HG03342 (cell line): ENCODE results near the gene ROPN1L.

ENCODE experiments used
- ATAC-seq: cut with Tn5 transposase; IDR thresholded peaks from one replicate; pipeline ENCODE4 v1.9.1; 2021; ENCODE audit warnings: mild to moderate bottlenecking, moderate library complexity; ENCODE audit not compliant: unreplicated experiment

ROPN1L gene

GRCh38 chr5:10457682-10458574 lies 16.2 kb downstream of the ROPN1L start:
- no peak for ATAC-seq

GRCh38 chr5:10459080-10460055 lies 17.7 kb downstream of the ROPN1L start:
- ATAC-seq = no peak

DNA sequence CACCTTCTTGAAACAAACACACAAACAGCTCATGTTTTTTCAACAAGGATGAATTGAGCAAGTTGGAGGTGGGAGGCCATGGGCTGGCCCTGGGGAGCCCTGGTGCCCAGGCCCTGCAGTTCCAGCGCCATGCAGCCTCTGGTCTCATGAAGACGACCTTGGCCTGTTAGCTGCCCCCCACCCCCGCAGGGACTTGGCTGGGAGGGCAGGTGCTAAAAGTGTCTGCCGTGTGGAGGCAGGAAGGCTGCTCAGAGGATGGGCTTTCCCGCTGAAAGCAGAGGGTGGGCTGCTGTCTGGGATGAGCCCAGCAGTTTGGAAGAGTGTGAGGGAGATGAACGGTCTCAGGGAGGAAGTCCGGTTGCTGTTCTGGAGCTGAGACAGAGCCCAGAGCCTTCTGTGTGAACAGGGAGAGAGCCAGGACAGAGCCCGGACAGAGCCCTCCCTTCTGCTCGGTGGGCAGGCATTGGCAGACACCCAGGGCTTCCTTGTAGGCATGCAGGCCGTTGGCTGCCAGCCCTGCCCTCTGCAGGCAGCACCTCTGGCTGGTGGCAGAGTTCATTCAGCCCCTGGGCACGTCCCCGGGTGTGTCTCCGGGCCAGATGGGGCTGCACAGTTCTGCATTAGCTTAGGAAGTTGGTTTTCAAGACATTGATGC lies 18.7 kb downstream of the ROPN1L start:
- no peak for ATAC-seq

DNA sequence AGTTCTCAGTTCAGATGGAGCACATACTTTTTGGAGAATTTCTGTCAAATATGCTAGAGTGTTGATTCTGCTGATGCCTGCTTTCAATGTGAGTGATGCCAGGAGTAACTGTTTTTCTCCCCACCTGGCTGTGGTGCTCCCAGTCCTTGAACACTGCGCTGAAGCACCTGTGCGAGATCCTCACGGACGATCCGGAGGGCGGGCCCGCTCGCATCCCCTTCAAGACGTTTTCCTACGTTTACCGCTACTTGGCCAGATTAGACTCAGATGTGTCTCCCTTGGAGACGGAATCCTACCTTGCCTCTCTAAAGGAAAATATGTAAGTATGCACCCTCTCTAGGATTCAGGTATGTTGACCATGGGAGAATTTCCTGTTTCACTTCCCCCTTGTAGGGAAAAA lies 19.4 kb downstream of the ROPN1L start:
- ATAC-seq = no peak

DNA sequence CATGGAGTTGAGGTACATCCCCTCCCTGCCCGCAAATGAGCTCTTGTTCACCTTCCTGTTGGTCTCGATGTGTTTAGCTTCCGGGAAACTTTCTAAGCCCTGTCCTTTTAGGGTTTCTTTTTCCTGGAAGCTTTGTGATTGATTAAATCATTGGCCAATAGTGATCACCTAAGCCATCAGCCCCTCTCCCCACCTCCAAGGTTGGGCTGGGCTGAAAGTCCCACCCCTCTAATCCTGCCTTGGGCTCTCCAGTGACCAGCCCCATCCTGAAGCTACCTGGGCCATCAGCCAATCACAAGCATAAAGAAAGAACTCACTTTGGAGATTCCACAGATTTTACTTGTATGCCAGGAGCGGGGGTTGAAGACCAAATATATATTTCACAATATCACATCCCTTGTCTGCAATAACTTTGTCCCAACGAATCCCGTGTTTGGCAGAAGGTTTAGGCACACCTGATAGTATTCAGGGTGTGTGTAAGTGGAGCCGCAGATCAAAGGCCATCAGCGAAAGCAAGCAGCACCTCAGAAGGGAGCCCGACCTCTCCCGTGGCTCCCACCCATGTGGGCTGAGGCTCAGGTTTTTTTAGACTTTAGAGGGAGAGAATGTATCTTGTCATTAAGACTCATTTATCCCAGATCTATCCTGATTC lies 20.4 kb downstream of the ROPN1L start:
- no peak for ATAC-seq

DNA sequence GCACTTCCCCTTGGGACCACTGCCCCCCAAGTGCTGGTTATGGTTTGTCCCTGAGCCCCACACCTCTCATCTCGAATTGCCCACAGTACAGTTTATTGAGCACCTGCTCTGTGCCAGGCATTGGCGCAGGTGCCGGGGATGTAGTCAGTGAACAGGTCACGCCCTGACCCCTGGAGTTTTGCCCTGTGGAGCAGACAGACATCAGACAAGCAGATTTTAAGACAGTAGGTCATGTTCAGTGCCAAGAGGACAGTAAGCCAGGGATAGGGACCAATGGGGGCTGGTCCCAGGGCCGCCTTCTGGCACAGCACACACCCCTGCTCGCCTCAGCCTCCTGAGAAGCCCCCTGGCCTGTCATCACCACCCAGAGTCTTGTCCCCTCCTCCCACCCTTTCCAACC lies 21.9 kb downstream of the ROPN1L start:
- ATAC-seq = no peak

DNA sequence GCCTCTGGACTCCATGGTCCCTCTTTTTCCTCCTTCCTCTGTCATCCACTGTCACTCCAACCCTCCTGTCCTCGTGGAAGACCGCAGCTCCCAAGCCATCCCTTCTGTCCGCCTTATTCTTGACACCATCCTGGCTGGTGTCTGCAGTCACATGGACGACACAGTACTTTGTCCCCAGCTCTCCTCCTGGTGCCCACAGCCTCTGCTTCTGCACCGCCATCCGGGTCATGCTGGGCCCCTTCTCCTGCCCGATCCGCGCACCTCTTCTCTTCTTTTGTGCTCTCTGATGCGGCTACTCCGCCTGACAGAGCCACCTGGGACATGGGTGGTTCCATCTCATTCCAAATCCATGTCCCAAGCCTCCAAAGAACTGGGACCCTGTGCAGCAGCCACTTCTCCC lies 22.5 kb downstream of the ROPN1L start:
- ATAC-seq = no peak

DNA sequence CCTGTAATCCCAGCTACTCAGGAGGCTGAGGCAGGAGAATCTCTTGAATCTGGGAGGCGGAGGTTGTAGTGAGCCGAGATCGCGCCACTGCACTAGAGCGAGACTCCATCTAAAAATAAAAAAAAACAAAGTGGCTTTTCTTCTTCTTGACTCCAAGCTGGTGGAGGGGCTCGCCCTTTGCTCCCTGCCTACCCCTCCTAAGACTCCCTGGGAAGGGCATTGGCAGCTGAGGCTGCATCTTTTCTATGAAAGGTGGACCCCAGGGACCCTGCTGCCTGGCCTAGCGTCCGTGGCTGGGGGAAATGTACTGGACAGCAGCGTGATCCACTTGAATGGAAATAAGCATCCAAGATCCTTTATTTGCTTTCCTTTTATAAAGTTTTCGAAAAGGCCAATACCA lies 24.0 kb downstream of the ROPN1L start:
- no peak for ATAC-seq

GRCh38 chr5:10466446-10467073 lies 24.9 kb downstream of the ROPN1L start:
- ATAC-seq = no peak

DNA sequence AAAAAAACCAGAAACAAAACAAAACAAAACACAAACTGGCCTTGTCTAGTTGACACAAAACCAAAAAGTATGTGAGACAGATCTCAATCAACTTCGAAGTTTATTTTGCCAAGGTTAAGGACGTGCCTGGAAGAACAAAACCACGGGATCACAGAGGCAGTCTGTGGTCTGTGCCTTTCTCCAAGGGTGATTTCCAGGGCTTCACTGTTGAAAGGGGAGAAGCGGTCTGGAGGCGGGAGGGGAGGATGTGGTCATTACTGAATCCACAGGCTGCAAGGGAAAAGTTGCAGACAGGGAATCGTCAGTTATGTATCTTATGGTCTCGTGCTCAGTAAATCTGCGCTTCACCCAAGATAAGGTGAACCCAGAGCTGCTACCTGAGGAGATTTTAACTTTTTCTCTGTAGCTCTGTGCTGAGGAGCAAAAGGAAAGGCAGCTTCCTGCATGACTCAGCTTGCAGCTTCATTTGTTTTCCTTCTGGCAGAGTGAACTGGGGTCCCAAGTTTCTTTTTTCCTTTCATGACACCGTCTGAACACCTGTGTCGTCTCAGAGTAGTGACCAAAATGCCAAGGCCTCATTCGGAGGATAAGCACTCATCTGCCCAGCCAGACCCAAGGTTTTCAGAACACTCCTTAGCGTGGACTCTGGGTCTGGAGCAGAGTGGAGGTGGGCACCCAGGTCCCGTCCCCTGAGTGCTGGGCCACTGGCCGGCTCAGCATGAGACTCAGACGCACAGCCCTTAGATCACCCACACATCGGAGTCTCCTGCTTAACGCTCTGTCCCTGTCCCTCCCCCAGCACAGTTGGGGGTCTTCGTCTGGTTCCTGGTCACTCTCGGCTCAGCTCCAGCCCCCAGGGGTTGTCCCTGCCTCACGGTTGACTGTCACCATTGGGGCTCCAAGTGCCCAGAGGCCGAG lies 25.9 kb downstream of the ROPN1L start:
- ATAC-seq = no peak

- ATAC-seq = no peak
Observed at GRCh38 chr5:10468256-10468655, 26.6 kb downstream of the ROPN1L start.

GRCh38 chr5:10469253-10470050 lies 27.8 kb downstream of the ROPN1L start:
- ATAC-seq = no peak

DNA sequence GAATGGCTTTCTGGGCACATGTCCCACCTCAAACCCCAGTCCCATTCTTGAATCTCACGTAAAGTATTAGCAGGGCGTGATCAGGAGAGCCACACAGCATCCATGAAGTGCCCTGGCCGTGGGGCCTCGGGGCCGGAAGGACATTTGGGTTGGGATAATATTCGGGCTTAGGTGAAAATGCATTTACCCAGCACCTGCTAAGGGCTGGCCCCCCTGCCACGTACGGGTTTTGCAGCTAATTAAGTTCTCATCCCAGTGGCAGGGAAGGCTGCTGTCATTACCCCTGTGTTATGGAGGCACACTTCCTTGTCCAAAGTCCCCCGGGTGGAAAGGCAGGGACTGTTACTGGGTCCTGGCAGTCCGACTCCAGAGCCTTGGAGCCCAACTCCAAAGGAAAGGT lies 29.0 kb downstream of the ROPN1L start:
- no peak for ATAC-seq

DNA sequence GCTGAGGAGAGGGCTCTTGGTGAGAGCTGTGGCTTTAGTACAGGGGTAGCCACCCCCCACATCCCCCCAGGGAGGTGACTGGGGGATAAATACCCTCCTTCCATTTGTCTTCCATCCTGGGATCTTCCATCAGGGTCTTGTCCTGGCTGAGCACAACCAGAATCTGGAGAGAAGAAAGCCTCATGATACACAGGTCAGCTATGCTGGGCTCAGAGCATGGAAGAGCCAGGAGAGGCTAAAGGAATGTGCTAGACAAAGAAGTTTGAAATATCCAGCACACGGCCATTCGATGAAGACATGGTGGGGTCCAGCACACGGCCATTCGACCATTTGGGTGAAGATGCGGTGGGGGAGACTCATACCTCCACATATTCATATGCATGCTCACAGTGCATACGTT lies 30.0 kb downstream of the ROPN1L start:
- no peak for ATAC-seq

- ATAC-seq = no peak
Observed at GRCh38 chr5:10474521-10475075, 32.9 kb downstream of the ROPN1L start.

GRCh38 chr5:10475931-10476676 lies 34.4 kb downstream of the ROPN1L start:
- ATAC-seq = no peak

DNA sequence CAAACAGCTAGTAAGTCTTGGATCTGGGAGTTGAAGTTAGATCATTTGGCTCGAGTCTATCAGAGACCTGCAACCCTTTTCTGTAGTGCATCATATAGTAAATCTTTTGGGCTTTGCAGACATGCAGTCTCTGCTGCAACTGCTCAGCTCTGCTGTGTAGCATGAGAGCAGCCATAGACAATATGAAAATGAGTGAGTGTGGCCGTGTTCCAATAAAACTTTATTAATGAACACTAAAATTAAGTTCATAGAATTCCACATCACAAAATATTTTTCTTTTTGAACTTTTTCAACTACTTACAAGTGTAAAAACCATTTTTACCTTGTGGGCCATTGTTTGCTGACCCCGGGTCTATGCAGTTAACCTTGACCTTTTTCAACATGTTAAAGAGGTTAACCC lies 35.2 kb downstream of the ROPN1L start:
- no peak for ATAC-seq
